Femur (tissue), 1 donor: ENCODE results near the gene BSDC1.

Experiments used
- DNase-seq: peaks from one replicate; pipeline ENCODE4 v3.0.0-alpha.2; 2017

The BSDC1 gene

GRCh38 chr1:32335790-32336590 is 58.3 kb downstream of the BSDC1 start, which contains the start of gene MARCKSL1:
TSS of gene MARCKSL1 (minus strand) at chr1:32336233. CDS start at chr1:32336033, 200 bp downstream.
- DNase-seq = peak; percentile 90

- no peak for DNase-seq
Measured at GRCh38 chr1:32335535-32335789, 58.8 kb downstream of the BSDC1 start.

- peak; percentile 62 for DNase-seq
Measured at GRCh38 chr1:32334864-32335534, 59.2 kb downstream of the BSDC1 start.

GRCh38 chr1:32334274-32334861 is 59.9 kb downstream of the BSDC1 start:
- no peak for DNase-seq

GRCh38 chr1:32333251-32333963 is 60.8 kb downstream of the BSDC1 start:
- DNase-seq = no peak

- DNase-seq = no peak
Measured at GRCh38 chr1:32332290-32333079, 61.8 kb downstream of the BSDC1 start.

GRCh38 chr1:32331549-32331948 is 62.7 kb downstream of the BSDC1 start:
- no peak for DNase-seq

- DNase-seq = no peak
Measured at GRCh38 chr1:32330558-32331151, 63.6 kb downstream of the BSDC1 start.

- no peak for DNase-seq
Measured at GRCh38 chr1:32329931-32330466, 64.2 kb downstream of the BSDC1 start.

GRCh38 chr1:32327204-32327603 is 67.0 kb downstream of the BSDC1 start:
- no peak for DNase-seq

- DNase-seq = no peak
Measured at GRCh38 chr1:32321712-32322291, 72.4 kb downstream of the BSDC1 start.

GRCh38 chr1:32318127-32318869 is 75.9 kb downstream of the BSDC1 start:
- no peak for DNase-seq

GRCh38 chr1:32316903-32317277 is 77.4 kb downstream of the BSDC1 start:
- no peak for DNase-seq
